ENCODE measurements around the gene ORAI1.
"Not testable (repeated sequence)": the region's sequence is repeated elsewhere in the genome, so short reads cannot be mapped to it uniquely, and the experiment has no call there.

The ORAI1 gene

DNA sequence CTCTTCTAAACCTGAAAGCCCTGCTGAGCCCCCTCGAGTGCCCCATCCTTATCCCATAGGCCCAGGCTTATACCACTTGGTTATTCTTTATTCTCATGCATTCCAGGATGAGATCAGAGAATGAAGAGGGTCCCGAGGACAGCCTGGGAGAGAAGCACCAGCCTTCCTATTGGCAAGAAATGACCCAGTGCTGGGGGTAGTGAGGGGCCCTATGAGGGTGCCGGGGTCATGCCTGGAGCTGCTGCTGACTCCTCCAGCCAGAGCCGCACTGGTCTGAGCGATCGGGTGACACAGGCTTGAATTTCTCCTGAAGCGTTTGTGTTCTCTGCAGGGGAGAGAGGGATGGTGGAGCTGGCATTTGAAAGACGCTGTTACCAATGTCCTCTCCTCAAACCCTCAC lies 25.0 kb downstream of the ORAI1 start:
- TF ChIP-seq, protein P1, sequence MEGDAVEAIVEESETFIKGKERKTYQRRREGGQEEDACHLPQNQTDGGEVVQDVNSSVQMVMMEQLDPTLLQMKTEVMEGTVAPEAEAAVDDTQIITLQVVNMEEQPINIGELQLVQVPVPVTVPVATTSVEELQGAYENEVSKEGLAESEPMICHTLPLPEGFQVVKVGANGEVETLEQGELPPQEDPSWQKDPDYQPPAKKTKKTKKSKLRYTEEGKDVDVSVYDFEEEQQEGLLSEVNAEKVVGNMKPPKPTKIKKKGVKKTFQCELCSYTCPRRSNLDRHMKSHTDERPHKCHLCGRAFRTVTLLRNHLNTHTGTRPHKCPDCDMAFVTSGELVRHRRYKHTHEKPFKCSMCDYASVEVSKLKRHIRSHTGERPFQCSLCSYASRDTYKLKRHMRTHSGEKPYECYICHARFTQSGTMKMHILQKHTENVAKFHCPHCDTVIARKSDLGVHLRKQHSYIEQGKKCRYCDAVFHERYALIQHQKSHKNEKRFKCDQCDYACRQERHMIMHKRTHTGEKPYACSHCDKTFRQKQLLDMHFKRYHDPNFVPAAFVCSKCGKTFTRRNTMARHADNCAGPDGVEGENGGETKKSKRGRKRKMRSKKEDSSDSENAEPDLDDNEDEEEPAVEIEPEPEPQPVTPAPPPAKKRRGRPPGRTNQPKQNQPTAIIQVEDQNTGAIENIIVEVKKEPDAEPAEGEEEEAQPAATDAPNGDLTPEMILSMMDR (IDR thresholded peaks at IDR 0.05; ENCODE audit: low read depth, low read length, missing control alignments): no peak
- H3K4me3 ChIP-seq (replicated peaks; ENCODE audit: low read depth, low read length): no peak overlapping the region
- no peak for DNase-seq (ENCODE audit: extremely low read depth, low read depth)

DNA sequence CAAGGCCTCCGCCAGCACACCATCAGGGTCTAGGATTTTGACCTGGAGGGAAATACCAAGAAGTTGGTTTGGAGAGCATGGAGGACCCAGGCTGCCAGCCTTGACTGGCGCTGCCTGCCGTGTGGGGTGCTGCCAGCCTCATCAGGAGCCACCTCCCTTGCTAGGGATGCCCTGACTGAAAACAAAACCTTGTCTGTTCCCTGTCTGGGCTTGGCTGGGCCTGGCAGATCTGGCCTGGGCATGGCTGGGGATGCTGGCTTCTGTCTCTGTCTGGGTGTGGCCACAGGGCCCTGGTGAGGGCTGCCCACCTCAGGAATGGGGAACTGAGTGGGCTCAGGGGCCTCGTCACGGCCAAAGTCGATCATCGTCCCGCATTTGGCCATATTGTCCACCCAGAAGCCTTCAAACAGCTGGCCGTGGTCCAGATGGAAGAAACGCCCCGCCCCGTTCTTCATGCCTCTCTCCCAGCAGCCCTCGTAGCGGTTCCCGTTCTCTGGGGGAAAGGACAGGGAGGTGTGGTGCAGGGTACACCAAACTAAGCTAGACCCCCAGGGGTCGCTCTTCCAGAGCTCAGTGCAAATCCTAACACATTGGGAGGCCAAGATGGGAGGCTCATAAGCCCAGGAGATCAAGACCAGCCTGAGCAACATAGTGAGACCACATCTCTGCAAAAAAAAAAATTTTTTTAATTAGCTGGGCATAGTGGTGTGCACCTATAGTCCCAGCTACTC lies 26.6 kb downstream of the ORAI1 start:
- TF ChIP-seq, protein P1 (IDR thresholded peaks at IDR 0.05; ENCODE audit: low read depth, low read length, missing control alignments): no peak
- no peak for DNase-seq (ENCODE audit: extremely low read depth, low read depth)
- H3K4me3 ChIP-seq (replicated peaks; ENCODE audit: low read depth, low read length): no peak overlapping the region

DNA sequence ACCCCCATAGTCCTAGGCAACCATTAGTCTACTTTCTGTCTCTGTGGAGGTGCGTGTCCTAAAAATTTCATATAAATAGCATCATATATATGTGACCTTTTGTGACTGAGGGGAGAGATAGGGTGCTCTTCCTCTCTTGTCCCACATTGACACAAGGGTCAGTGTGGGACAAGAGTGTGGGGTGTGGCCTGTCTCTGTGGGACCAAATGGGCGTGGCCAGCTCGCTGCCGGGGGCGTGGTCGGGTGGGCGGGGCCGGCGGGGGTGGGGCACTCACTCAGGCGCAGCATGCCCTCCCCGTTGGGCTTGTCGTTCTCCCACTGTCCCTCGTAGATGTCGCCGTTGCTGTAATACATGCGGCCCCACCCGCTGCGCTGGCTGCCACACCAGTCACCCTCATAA lies 27.7 kb downstream of the ORAI1 start:
- TF ChIP-seq, protein P1 (IDR thresholded peaks at IDR 0.05; ENCODE audit: low read depth, low read length, missing control alignments): no peak
- H3K4me3 ChIP-seq (replicated peaks; ENCODE audit: low read depth, low read length): no peak overlapping the region

DNA sequence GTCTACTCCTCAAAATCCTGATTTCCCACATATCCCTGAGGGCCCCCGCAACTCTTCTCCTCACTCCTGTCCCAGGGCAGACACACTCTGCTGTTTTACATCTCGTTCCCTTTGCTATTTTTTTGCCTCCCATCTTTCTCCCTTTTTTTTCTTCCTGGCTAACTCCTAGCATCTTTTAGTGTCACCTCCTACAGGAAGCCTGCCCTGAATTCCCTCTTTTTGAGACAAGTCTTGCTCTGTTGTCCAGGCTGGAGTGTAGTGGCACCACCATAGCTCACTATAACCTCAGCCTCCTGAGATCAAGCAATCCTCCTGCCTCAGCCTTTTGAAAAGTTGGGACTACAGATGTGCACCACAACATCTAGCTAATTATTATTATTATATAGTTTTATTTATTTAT lies 29.8 kb downstream of the ORAI1 start:
- H3K4me3 ChIP-seq (replicated peaks; ENCODE audit: low read depth, low read length): no peak overlapping the region
- TF ChIP-seq, protein P1 (IDR thresholded peaks at IDR 0.05; ENCODE audit: low read depth, low read length, missing control alignments): no peak
- DNase-seq (ENCODE audit: extremely low read depth, low read depth): no peak

More for the DNA sequence above, 27.7 kb downstream of the ORAI1 start:
- DNase-seq (ENCODE audit: extremely low read depth, low read depth): no peak

DNA sequence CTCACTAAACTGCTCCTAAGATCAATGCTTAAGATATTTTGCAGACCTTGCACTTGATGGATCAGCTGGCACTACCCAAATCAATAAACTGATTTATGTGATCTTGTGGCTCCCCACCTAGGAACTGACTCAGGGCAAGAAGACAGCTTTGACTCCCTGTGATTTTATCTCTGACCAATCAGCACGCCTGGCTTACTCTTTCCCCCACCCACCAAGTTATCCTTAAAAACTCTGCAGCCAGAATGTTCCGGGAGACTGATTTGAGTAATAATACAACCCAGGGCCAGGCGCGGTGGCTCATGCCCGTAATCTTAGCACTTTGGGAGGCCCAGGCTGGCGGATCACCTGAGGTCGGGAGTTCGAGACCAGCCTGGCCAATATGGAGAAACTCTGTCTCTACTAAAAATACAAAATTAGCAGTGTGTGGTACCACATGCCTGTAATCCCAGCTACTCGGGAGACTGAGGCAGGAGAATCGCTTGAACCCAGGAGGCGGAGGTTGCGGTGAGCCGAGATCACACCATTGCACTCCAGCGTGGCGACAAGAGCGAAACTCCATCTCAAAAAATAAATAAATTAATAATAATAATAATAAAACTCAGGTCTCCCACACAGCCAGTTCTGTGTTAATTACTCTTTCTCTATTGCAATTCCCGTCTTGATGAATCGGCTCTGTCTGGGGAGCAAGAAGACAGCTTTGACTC lies 31.1 kb downstream of the ORAI1 start:
- no peak for DNase-seq (ENCODE audit: extremely low read depth, low read depth)
- TF ChIP-seq, protein P1 (IDR thresholded peaks at IDR 0.05; ENCODE audit: low read depth, low read length, missing control alignments): no peak
- H3K4me3 ChIP-seq (replicated peaks; ENCODE audit: low read depth, low read length): no peak overlapping the region

DNA sequence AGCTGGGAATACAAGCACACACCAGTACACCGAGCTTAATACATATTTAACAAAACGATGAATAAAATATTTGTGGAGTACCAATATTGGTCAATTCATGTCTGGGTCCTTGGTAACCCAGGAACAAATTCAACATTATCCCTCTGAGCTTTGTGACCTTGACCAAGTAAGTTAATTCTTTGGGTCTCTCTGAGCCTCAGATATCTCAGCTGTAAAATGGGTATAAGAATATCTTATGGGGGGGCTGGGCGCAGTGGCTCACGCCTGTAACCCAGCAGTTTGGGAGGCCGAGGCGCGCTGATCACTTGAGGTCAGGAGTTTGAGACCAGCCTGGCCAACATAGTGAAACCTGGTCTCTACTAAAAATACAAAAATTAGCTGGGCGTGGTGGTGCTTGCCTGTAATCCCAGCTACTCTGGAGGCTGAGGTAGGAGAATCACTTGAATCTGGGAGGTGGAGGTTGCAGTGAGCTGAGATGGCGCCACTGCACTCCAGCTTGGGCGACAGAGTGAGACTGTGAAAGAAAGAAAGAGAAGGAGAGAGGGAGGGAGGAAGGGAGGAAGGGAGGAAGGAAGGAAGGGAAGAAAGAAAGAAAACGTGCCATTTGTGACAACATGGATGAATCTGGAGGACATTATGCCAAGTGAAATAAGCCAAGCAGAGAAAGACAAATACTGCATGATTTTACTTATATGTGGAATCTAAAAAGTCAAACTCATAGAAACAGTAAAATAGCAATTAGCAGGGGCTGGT lies 35.2 kb downstream of the ORAI1 start:
- not testable (repeated sequence) for DNase-seq (ENCODE audit: extremely low read depth, low read depth); H3K4me3 ChIP-seq (replicated peaks; ENCODE audit: low read depth, low read length)

DNA sequence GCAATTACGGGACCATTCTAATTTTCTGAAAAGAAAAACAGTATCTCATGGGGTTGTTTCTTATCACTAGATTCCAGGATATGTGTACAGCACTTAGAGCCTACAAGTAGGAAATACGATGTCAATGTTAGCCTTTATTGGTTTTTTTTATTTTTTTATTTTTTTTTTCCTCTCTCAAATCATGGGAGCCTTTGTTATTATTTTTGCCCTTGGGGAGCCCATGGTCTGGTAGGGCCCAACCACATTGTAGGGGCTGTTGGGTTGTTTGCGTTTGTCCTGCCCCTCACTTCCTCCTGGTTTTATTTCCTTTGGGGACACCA lies 37.2 kb downstream of the ORAI1 start:
- no peak for DNase-seq (ENCODE audit: extremely low read depth, low read depth)
- TF ChIP-seq, protein P1 (IDR thresholded peaks at IDR 0.05; ENCODE audit: low read depth, low read length, missing control alignments): no peak
- H3K4me3 ChIP-seq (replicated peaks; ENCODE audit: low read depth, low read length): no peak overlapping the region

DNA sequence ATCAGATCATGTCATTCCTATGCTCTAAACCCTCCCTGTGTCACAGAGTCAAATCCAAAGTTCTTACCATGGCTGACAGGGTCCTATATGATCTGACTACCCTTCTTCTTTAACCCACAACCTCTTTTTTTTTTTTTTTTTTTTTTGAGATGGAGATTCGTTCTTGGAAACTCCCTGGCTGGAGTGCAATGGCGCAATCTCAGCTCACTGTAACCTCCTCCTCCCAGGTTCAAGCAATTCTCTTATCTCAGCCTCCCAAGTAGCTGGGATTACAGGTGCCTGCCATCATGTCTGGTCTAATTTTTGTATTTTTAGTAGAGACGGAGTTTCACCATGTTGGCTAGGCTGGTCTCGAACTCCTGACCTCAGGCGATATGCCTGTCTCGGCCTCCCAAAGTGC lies 40.5 kb downstream of the ORAI1 start:
- H3K4me3 ChIP-seq (replicated peaks; ENCODE audit: low read depth, low read length): not testable (repeated sequence)

More for the DNA sequence above, 40.5 kb downstream of the ORAI1 start:
- not testable (repeated sequence) for DNase-seq (ENCODE audit: extremely low read depth, low read depth)
